SK-N-SH treated with all-trans-retinoic acid at 6 μM for 48 hours (cell line): ENCODE measurements around the gene ASTN2.

Experiments
- GLIS3 ChIP-seq: fragments of 250-450 bp; sonication (Bioruptor Pico); IDR thresholded peaks from 2 replicates; pipeline ENCODE4 v1.5.0; 2020; ENCODE audit warnings: mild to moderate bottlenecking, moderate library complexity
- ISL1 ChIP-seq: fragments of 250-450 bp; sonication (Bioruptor Pico); IDR thresholded peaks from 2 replicates; pipeline ENCODE4 v2.1.2; 2022; ENCODE audit warnings: mild to moderate bottlenecking, moderate library complexity
- RARB ChIP-seq: fragments of 250-450 bp; sonication (Bioruptor Pico); IDR thresholded peaks from 2 replicates; pipeline ENCODE4 v1.8.0; 2021; ENCODE audit warnings: mild to moderate bottlenecking, moderate library complexity
- SNAI2 ChIP-seq: fragments of 250-450 bp; sonication (Bioruptor Pico); IDR thresholded peaks from 2 replicates; pipeline ENCODE4 v1.5.0; 2020; ENCODE audit warnings: mild to moderate bottlenecking, moderate library complexity
- TCF4 ChIP-seq: fragments of 250-450 bp; sonication (Bioruptor Pico); IDR thresholded peaks from 2 replicates; pipeline ENCODE4 v1.8.0; 2021; ENCODE audit warnings: mild to moderate bottlenecking, moderate library complexity, borderline replicate concordance
- TOX ChIP-seq: fragments of 250-450 bp; sonication (Bioruptor Pico); IDR thresholded peaks from 2 replicates; pipeline ENCODE4 v1.8.0; 2021; ENCODE audit warnings: mild to moderate bottlenecking, moderate library complexity, borderline replicate concordance
- TF ChIP-seq, protein P1 (sequence below): fragments of 250-450 bp; sonication (Bioruptor Pico); IDR thresholded peaks from 2 replicates; pipeline ENCODE4 v1.5.0; 2020; ENCODE audit warnings: mild to moderate bottlenecking, moderate library complexity

DNA sequence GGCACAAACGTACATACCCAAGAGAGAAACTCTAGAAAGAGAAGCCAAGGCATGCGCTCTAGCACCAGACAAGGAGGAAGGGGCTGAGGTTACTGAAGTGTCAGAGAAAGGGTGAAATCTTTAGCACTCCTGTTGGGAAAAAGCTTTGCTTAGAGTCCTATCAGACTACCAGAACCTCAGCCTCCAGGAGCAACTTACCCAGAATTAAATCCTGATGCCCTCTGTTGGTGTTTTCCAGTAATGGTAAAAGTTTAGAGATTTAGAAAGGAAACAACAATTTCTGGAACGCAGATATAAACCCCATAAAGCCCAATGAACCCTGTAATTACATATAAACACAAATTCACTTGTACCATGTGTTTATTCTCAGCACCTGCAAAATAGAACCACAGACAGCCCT, 33.2 kb upstream of the ASTN2 start:
- TF ChIP-seq SNAI2 (CRISPR knock-in tag): no peak
- no peak for TF ChIP-seq GLIS3 (CRISPR knock-in tag)
- no peak for TF ChIP-seq ISL1
- no peak for TF ChIP-seq TOX (CRISPR knock-in tag)
- no peak for TF ChIP-seq TCF4 (CRISPR knock-in tag)
- TF ChIP-seq, protein P1, sequence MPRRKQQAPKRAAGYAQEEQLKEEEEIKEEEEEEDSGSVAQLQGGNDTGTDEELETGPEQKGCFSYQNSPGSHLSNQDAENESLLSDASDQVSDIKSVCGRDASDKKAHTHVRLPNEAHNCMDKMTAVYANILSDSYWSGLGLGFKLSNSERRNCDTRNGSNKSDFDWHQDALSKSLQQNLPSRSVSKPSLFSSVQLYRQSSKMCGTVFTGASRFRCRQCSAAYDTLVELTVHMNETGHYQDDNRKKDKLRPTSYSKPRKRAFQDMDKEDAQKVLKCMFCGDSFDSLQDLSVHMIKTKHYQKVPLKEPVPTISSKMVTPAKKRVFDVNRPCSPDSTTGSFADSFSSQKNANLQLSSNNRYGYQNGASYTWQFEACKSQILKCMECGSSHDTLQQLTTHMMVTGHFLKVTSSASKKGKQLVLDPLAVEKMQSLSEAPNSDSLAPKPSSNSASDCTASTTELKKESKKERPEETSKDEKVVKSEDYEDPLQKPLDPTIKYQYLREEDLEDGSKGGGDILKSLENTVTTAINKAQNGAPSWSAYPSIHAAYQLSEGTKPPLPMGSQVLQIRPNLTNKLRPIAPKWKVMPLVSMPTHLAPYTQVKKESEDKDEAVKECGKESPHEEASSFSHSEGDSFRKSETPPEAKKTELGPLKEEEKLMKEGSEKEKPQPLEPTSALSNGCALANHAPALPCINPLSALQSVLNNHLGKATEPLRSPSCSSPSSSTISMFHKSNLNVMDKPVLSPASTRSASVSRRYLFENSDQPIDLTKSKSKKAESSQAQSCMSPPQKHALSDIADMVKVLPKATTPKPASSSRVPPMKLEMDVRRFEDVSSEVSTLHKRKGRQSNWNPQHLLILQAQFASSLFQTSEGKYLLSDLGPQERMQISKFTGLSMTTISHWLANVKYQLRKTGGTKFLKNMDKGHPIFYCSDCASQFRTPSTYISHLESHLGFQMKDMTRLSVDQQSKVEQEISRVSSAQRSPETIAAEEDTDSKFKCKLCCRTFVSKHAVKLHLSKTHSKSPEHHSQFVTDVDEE (CRISPR knock-in tag): no peak
- TF ChIP-seq RARB: no peak
